ENCODE measurements around the gene COX4I2. TPM values are rescaled to one million over a fixed set of nuclear protein-coding genes. Genes with fewer than 3 reads are reported as not detected.

Gene COX4I2
- total and polyA plus RNA-seq, 4 donors, result 0.35 to 0.81 (median 0.59) TPM; not detected in 1

DNA sequence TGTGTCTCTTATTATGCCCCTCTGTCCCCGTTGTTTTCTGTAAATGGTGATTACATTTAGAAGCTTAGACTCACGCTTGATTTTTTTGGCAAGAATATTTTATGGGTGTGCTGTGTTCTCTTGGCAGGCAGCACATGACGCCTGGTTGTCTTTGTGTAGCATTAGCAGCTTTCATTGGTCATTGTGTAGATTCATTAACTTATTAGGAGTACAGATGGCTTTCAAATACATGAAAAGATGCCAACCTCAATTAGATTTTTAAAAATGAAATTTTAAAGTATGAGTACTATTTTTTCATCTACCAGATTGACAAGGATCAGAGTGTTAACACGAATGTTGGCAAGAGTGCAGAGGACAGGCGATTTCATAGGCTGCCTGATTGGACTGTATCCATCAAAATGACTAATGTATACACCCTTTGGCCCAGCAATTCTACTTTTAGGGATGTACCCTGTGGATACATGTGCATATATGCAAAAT is 15.2 kb downstream of the COX4I2 start (continued):
- TF ChIP-seq RAD21 (IDR thresholded peaks at IDR 0.05) (no peak), EGR1 (IDR thresholded peaks at IDR 0.05; ENCODE audit: low read depth in 2 of 2) (no peak), TAF1 (conservative IDR thresholded peaks at IDR 0.05) (no peak), JUND (IDR thresholded peaks at IDR 0.05) (no peak), CTCF (IDR thresholded peaks at IDR 0.05; ENCODE audit: low read depth, low read length, missing input control) (no peak)

DNA sequence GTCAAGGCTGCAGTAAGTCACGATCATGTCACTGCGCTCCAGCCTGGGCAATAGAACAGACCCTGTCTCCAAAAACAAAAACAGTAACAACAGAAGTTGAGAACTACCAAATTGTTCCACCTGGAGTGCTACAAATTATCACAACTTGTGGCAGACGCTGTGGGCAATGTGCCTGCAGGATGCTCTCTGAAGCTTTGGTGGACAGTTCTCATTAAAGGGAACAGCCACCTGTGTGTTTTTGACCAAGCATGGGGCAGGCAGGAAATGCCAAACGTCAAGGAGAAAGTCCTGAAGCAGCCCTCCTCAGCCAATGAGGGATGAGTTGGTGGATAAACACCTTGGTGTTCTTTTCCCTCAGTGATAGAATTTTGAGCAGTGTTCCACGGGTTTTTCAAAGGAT is 15.8 kb downstream of the COX4I2 start:
- no peaks in the 10 kb centered on the region for H3K27me3 ChIP-seq (ENCODE audit: control insufficient read depth in 4 of 4, insufficient read depth in 4 of 4, low read length in 3 of 4)
- H3K4me3 ChIP-seq (ENCODE audit: low read depth in 1 of 3, low read length in 3 of 3), result no peak overlapping the region
- WGBS, result 63% methylated on average over 5 of the region's 5 CpGs
- no peaks in the 10 kb centered on the region for H3K36me3 ChIP-seq (ENCODE audit: control insufficient read depth in 4 of 4, insufficient read depth in 3 of 4, low read depth in 1 of 4, low read length in 3 of 4)
- no peaks in the 10 kb centered on the region for H3K4me1 ChIP-seq (ENCODE audit: control insufficient read depth in 4 of 4, insufficient read depth in 4 of 4, low read length in 3 of 4)
- no peak overlapping the region for H3K9ac ChIP-seq (ENCODE audit: low read depth in 1 of 2, low read length in 2 of 2)
- H3K27ac ChIP-seq (ENCODE audit: low read depth in 1 of 2, low read length in 2 of 2), result no peak overlapping the region
- H3K9me3 ChIP-seq (ENCODE audit: control insufficient read depth in 4 of 4, low read length in 3 of 4), result no peaks in the 10 kb centered on the region
- TF ChIP-seq RAD21 (IDR thresholded peaks at IDR 0.05), result no peak
- no peak for TF ChIP-seq HNF4G (IDR thresholded peaks at IDR 0.05)
- no peak for TF ChIP-seq JUND (IDR thresholded peaks at IDR 0.05)
- TF ChIP-seq, protein P1, sequence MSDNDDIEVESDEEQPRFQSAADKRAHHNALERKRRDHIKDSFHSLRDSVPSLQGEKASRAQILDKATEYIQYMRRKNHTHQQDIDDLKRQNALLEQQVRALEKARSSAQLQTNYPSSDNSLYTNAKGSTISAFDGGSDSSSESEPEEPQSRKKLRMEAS (IDR thresholded peaks at IDR 0.05), result no peak
- no peak for TF ChIP-seq RXRA (IDR thresholded peaks at IDR 0.05)
- no peak for TF ChIP-seq CTCF (IDR thresholded peaks at IDR 0.05; ENCODE audit: low read depth, low read length, missing input control)
- TF ChIP-seq, protein P2, sequence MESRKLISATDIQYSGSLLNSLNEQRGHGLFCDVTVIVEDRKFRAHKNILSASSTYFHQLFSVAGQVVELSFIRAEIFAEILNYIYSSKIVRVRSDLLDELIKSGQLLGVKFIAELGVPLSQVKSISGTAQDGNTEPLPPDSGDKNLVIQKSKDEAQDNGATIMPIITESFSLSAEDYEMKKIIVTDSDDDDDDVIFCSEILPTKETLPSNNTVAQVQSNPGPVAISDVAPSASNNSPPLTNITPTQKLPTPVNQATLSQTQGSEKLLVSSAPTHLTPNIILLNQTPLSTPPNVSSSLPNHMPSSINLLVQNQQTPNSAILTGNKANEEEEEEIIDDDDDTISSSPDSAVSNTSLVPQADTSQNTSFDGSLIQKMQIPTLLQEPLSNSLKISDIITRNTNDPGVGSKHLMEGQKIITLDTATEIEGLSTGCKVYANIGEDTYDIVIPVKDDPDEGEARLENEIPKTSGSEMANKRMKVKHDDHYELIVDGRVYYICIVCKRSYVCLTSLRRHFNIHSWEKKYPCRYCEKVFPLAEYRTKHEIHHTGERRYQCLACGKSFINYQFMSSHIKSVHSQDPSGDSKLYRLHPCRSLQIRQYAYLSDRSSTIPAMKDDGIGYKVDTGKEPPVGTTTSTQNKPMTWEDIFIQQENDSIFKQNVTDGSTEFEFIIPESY (IDR thresholded peaks at IDR 0.05), result no peak
- TF ChIP-seq GABPA (IDR thresholded peaks at IDR 0.05 in 1 of 2, conservative IDR thresholded peaks at IDR 0.05 in 1 of 2), result no peak
- no peak for TF ChIP-seq NR2F2 (IDR thresholded peaks at IDR 0.05)
- TF ChIP-seq, protein P3, sequence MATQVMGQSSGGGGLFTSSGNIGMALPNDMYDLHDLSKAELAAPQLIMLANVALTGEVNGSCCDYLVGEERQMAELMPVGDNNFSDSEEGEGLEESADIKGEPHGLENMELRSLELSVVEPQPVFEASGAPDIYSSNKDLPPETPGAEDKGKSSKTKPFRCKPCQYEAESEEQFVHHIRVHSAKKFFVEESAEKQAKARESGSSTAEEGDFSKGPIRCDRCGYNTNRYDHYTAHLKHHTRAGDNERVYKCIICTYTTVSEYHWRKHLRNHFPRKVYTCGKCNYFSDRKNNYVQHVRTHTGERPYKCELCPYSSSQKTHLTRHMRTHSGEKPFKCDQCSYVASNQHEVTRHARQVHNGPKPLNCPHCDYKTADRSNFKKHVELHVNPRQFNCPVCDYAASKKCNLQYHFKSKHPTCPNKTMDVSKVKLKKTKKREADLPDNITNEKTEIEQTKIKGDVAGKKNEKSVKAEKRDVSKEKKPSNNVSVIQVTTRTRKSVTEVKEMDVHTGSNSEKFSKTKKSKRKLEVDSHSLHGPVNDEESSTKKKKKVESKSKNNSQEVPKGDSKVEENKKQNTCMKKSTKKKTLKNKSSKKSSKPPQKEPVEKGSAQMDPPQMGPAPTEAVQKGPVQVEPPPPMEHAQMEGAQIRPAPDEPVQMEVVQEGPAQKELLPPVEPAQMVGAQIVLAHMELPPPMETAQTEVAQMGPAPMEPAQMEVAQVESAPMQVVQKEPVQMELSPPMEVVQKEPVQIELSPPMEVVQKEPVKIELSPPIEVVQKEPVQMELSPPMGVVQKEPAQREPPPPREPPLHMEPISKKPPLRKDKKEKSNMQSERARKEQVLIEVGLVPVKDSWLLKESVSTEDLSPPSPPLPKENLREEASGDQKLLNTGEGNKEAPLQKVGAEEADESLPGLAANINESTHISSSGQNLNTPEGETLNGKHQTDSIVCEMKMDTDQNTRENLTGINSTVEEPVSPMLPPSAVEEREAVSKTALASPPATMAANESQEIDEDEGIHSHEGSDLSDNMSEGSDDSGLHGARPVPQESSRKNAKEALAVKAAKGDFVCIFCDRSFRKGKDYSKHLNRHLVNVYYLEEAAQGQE (IDR thresholded peaks at IDR 0.05), result no peak
- TF ChIP-seq SP1 (IDR thresholded peaks at IDR 0.05), result no peak
- TF ChIP-seq EGR1 (IDR thresholded peaks at IDR 0.05; ENCODE audit: low read depth in 2 of 2), result no peak
- TF ChIP-seq, protein P4, sequence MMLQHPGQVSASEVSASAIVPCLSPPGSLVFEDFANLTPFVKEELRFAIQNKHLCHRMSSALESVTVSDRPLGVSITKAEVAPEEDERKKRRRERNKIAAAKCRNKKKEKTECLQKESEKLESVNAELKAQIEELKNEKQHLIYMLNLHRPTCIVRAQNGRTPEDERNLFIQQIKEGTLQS (IDR thresholded peaks at IDR 0.05), result no peak
- no peak for TF ChIP-seq FOXA1 (IDR thresholded peaks at IDR 0.05)
- no peak for TF ChIP-seq YY1 (IDR thresholded peaks at IDR 0.05)
- no peak for TF ChIP-seq TAF1 (conservative IDR thresholded peaks at IDR 0.05)
- no peak for TF ChIP-seq HNF4A (conservative IDR thresholded peaks at IDR 0.05)
- TF ChIP-seq FOXA2 (IDR thresholded peaks at IDR 0.05), result no peak
- DNase-seq (ENCODE audit: low spot score), result no peak

Measured in liver (tissue), 9 donors.